Stromal cell of bone marrow (primary cell): ENCODE data around the gene IGFBP2.
A peak's percentile ranks its signal among the peaks of the same experiment; 100 is the strongest.

Experiments
- DNase-seq: peaks from one replicate; pipeline ENCODE4 v3.0.0-alpha.2; 2012; ENCODE audit warnings: low read depth

Gene IGFBP2

GRCh38 chr2:216687111-216687510, 53.9 kb downstream of the IGFBP2 start:
- DNase-seq = no peak

GRCh38 chr2:216687646-216688045, 54.4 kb downstream of the IGFBP2 start:
- DNase-seq = no peak

GRCh38 chr2:216688731-216689340, 55.6 kb downstream of the IGFBP2 start:
- no peak for DNase-seq

- DNase-seq = no peak
These were observed 56.2 kb downstream of the IGFBP2 start for GRCh38 chr2:216689397-216689796.

GRCh38 chr2:216690456-216690852, 57.2 kb downstream of the IGFBP2 start:
- DNase-seq = no peak

GRCh38 chr2:216690853-216691741, 57.9 kb downstream of the IGFBP2 start:
- no peak for DNase-seq

GRCh38 chr2:216692636-216693413, 59.6 kb downstream of the IGFBP2 start:
- DNase-seq = no peak

GRCh38 chr2:216693414-216694080, 60.3 kb downstream of the IGFBP2 start:
- DNase-seq = no peak

GRCh38 chr2:216694082-216694825, 61.0 kb downstream of the IGFBP2 start:
- no peak for DNase-seq

GRCh38 chr2:216694826-216695217, 61.6 kb downstream of the IGFBP2 start:
- no peak for DNase-seq

- peak; percentile 73 for DNase-seq
These were observed 62.2 kb downstream of the IGFBP2 start, which contains the start of gene IGFBP5 for GRCh38 chr2:216695401-216695821. TSS of gene IGFBP5 (minus strand) at chr2:216695549. CDS start at chr2:216694775, 774 bp downstream.

- DNase-seq = no peak
These were observed 63.1 kb downstream of the IGFBP2 start for GRCh38 chr2:216696321-216696720.

GRCh38 chr2:216696751-216697560, 63.7 kb downstream of the IGFBP2 start:
- DNase-seq = no peak

- DNase-seq = no peak
These were observed 65.1 kb downstream of the IGFBP2 start for GRCh38 chr2:216698293-216698692.

- DNase-seq = no peak
These were observed 65.7 kb downstream of the IGFBP2 start for GRCh38 chr2:216698895-216699294.

- no peak for DNase-seq
These were observed 66.9 kb downstream of the IGFBP2 start for GRCh38 chr2:216700088-216700567.

GRCh38 chr2:216700781-216701180, 67.6 kb downstream of the IGFBP2 start:
- no peak for DNase-seq

GRCh38 chr2:216701544-216701943, 68.3 kb downstream of the IGFBP2 start:
- DNase-seq = no peak

GRCh38 chr2:216702756-216703155, 69.5 kb downstream of the IGFBP2 start:
- no peak for DNase-seq
